Measurements from ENCODE around the gene CTBP2. TPM values are rescaled to one million over a fixed set of nuclear protein-coding genes. Genes with fewer than 3 reads are reported as not detected.
A peak's percentile ranks its signal among the peaks of the same experiment; 100 is the strongest.

CTBP2 gene
- total RNA-seq, 2 donors from 2014 or later, result 32.0 to 49.0 TPM

GRCh38 chr10:125011171-125011925 lies 149.0 kb downstream of the CTBP2 start:
- H3K27me3 ChIP-seq, result no peaks in the 10 kb centered on the region
- H3K36me3 ChIP-seq (replicated peaks in 1 of 2; ENCODE audit: insufficient read depth in 1 of 2, low read depth in 2 of 2), result no peaks in the 10 kb centered on the region
- ATAC-seq (no peak), DNase-seq (no peak)
- TF ChIP-seq CTCF (IDR thresholded peaks at IDR 0.05) (no peak), POLR2A (IDR thresholded peaks at IDR 0.05) (no peak)
- H3K9me3 ChIP-seq, result no peaks in the 10 kb centered on the region
- no peak overlapping the region for H3K4me3 ChIP-seq
- intact Hi-C loops (cut with DNase I), result no loop called here
- 85 to 89% methylated on average over 15 to 16 of the region's 16 CpGs for WGBS, 2 donors
- H3K27ac ChIP-seq, result no peak overlapping the region
- peaks cover 31% of the 10 kb centered on the region for H3K4me1 ChIP-seq

- TF ChIP-seq POLR2A (IDR thresholded peaks at IDR 0.05), result no peak
- TF ChIP-seq CTCF (IDR thresholded peaks at IDR 0.05), result no peak
- Histone ChIP-seq H3K9me3 (no peaks in the 10 kb centered on the region), H3K4me3 (no peak overlapping the region), H3K27ac (no peak overlapping the region), H3K4me1 (peaks cover 31% of the 10 kb centered on the region), H3K36me3 (replicated peaks in 1 of 2; ENCODE audit: insufficient read depth in 1 of 2, low read depth in 2 of 2) (no peaks in the 10 kb centered on the region), H3K27me3 (no peaks in the 10 kb centered on the region)
- WGBS, 2 donors, result 77 to 86% methylated on average over 5 of the region's 5 CpGs
- intact Hi-C loops (cut with DNase I), result no loop called here
- ATAC-seq, result no peak
- peak in 1 of 4 donors; percentile 9 for DNase-seq
Measured at GRCh38 chr10:125010362-125010761, 150.0 kb downstream of the CTBP2 start.

GRCh38 chr10:125009661-125010161 lies 150.7 kb downstream of the CTBP2 start:
- Histone ChIP-seq H3K27me3 (no peaks in the 10 kb centered on the region), H3K27ac (peak overlapping the region in 3 of 4 donors; percentile 31 to 64 (median 47)), H3K4me3 (no peak overlapping the region), H3K9me3 (no peaks in the 10 kb centered on the region), H3K4me1 (peaks cover 28% of the 10 kb centered on the region), H3K36me3 (replicated peaks in 1 of 2; ENCODE audit: insufficient read depth in 1 of 2, low read depth in 2 of 2) (no peaks in the 10 kb centered on the region)
- 71 to 75% methylated on average over 12 to 15 of the region's 15 CpGs for WGBS, 2 donors
- ATAC-seq (no peak), DNase-seq (peak in 1 of 4 donors; percentile 17)
- TF ChIP-seq CTCF (IDR thresholded peaks at IDR 0.05) (no peak), POLR2A (IDR thresholded peaks at IDR 0.05) (no peak)
- intact Hi-C loops (cut with DNase I), result no loop called here

GRCh38 chr10:125008689-125009638 lies 151.4 kb downstream of the CTBP2 start:
- no peak overlapping the region for H3K4me3 ChIP-seq
- no peaks in the 10 kb centered on the region for H3K27me3 ChIP-seq
- WGBS, 2 donors, result 58 to 66% methylated on average over 22 of the region's 22 CpGs
- peak overlapping the region; percentile 31 to 64 (median 40) for H3K27ac ChIP-seq
- H3K9me3 ChIP-seq, result no peaks in the 10 kb centered on the region
- TF ChIP-seq CTCF (IDR thresholded peaks at IDR 0.05) (peak in 4 of 7 experiments; percentile 24 to 46 (median 36)), POLR2A (IDR thresholded peaks at IDR 0.05) (no peak)
- intact Hi-C loops (cut with DNase I), result no loop called here
- H3K4me1 ChIP-seq, result peaks cover 21% of the 10 kb centered on the region
- ATAC-seq (peak; percentile 78), DNase-seq (peak; percentile 59 to 77 (median 70))
- no peaks in the 10 kb centered on the region for H3K36me3 ChIP-seq (replicated peaks in 1 of 2; ENCODE audit: insufficient read depth in 1 of 2, low read depth in 2 of 2)
